NCI-H510A treated with DMSO at 0.1 percent for 48 hours (cell line): ENCODE data around the gene UBC.
"Not testable (repeated sequence)": the region's sequence is repeated elsewhere in the genome, so short reads cannot be mapped to it uniquely, and the experiment has no call there.

Experiments used
- DNase-seq: peaks from one replicate; lab custom pipeline; 2025; lab: John Stamatoyannopoulos, UW

Gene UBC

GRCh38 chr12:124914392-124915238, at the start of gene UBC:
Gene UBC, minus strand, starts transcription at chr12:124914650. Its CDS starts 879 bp downstream, at chr12:124913771.
- DNase-seq = no peak

- DNase-seq = no peak
Measured at GRCh38 chr12:124963211-124963610, 48.8 kb upstream of the UBC start.

GRCh38 chr12:124961055-124961454, 46.6 kb upstream of the UBC start:
- DNase-seq = no peak

DNA sequence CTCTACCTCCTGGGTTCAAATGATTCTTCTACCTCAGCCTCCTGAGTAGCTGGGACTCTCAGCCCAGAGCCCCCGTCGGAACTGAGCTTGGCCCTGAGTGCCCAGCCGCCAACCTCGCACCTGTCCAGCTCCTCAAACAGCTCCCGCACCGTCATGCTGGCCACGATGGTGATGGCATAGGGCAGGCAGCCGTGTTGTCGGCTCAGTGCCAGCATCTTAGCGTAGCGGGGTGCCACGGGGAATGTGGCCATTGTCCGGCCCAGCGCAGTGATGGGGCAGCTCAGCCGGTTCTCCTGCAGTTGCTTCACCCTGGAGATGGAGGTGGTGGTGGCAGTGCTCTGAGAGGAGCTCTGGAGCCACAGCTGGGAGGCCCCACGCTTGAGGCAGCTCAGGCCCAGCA, 42.1 kb upstream of the UBC start:
- no peak for DNase-seq

- DNase-seq = no peak
Measured at GRCh38 chr12:124954771-124955170, 40.3 kb upstream of the UBC start.

GRCh38 chr12:124953689-124954405, 39.4 kb upstream of the UBC start:
- no peak for DNase-seq

GRCh38 chr12:124952801-124953200, 38.4 kb upstream of the UBC start:
- DNase-seq = no peak

DNA sequence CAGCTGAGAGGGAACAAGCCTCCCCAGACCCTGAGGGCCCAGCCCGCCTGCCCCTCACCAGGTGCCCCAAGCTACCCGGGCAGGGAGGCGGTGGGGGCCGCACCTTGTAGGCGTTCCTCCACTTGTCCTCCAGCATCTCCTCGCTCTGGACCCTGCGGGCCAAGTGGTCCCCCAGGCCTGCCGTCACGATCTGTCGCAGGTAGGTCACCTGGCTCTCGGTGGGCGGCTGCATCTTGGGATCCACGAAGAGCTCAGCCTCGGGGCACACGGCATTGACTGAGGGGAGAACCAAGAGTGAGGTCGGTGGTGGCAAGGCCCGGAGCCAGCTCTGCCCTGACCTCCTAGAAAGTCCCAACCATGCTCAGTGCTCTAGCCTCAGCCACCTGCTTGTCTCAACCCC, 37.8 kb upstream of the UBC start:
- no peak for DNase-seq

DNA sequence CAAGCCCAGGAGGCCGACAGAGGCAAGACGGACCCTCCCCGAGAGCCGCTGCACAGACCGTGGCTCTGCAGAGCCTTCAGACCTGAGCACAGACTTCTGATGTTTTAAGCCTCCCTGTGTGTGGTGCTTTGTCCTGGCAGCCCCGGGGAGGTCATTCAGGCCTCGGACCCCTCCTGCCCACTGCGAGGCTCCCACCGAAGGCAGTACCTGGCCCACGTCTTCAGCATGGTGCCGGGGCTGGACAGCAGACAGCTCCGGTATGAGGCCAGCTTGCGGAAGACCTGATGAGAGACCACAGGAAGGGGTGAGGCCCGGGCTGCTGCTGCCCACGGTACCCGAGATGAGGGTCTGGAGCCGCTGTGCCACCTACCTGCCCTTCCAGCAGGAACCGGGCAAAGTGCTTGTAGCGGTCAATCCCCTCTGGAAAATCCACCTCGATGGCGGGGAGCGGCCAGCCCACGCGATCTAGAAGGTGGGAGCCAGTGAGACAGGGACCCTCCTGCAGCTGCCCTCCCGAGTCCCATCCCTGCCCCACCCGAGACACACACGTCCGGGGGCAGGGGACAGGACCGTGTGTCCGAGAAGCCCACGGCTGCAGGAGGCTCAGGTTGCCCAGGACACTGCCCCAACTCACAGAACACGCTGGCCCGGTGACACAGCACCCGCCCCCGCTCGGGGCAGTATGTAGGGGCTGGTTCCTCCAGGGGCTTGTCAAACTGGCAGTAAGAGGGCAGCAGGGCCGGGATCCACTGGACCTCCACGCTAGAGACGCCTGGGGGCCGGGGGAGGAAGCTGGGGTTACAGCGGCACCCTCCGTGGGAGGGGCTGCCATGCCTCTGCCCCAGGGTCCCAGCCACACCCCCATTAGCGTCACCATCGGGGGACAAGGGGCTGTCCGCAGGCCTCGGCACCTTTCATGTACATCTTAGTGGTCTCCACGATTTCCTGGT, 35.6 kb upstream of the UBC start:
- no peak for DNase-seq

DNA sequence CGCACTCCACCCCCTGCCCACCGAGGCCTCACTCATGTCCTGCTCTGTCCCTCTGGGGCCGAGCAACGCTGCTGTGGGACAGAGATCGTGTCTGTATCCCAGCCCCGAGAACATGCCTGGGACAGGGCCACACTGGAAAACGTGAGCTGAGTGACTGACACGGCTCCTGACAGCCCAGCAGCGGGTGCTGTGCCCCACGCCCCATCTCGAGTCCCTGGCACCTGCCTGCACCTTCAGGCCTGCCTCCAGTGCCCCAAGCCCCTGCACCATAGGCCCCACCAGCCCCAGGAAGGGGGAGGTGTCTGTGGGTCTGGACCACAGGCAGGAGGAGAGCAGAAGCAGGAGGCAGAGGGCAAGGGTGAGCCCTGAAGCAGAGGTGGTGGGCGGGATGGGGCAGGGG, 34.6 kb upstream of the UBC start:
- DNase-seq = no peak

GRCh38 chr12:124947561-124948398, 33.3 kb upstream of the UBC start:
- DNase-seq = no peak

DNA sequence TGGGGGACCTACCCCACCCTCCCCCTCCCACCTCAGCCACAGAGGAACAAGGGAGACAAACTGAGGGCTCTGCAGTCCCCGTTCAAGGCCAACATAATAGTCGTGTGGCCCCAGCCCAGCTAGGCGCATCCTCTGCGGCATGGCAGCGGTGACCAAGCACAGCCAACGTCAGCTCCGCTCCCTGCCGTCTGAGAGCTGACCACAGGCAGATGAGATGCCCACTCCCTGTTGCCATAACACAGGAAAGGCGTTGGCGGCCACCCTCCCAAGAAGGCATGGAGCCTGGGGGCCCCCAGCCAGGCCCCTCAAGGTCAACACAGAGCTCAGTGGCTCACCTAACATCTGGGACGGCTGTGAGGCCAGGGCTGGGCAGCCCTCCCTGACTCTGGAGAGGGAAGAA, 32.6 kb upstream of the UBC start:
- DNase-seq = no peak

- DNase-seq = no peak
Measured at GRCh38 chr12:124946447-124946793, 32.0 kb upstream of the UBC start.

DNA sequence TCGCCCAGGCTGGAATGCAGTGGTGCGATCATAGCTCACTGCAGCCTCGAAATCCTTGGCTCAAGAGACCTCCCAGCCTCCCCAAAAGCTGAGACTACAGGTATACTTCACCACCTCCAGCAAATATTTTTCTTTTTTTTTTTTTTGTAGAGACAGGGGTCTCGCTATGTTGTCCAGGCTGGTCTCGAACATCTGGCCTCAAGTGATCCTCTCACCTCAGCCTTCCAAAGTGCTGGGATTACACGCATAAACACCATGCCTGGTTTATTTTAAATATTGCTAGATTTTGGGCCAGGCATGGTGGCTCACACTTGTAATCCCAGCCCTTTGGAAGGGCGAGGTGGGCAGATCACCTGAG, 26.7 kb upstream of the UBC start:
- DNase-seq = no peak

DNA sequence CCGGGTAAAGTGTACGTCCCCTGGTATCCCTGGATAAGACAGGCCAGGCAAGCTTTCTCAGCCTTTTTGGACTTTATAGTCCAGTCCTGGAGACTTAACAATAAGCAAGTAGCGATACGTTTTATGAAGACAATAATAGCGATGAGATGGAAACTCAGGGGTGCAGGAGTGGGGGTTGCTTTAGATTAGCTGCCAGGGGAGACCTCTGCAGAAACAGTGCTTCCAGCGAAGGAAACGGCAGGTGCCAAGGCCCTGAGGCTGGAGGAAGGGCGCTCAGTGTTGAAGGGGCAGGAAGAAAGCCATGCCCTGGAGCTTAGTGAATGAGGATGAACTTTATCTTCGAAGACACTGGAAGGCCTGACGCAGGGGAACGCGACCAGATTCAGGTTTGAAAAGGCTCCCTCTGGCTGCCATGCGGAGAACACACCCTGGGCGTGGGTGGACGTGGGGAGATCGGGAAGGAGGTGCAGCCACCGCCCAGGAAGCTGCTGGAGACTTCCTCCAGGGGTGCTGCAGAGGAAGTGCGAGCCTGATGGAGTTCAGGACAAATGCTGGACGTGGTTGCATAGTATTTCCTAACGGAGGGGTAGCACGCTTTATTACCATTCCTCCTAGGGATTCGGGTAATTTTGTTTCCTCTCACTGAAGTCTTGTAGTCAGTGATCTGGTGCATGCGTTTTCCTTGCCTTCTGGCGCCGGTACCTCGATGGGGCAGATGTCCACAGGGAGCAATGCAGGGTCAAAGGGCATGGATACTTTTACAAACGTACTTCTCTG, 26.1 kb upstream of the UBC start:
- no peak for DNase-seq

GRCh38 chr12:124940143-124940392, 25.6 kb upstream of the UBC start:
- no peak for DNase-seq

GRCh38 chr12:124939421-124940142, 25.1 kb upstream of the UBC start:
- DNase-seq = no peak

DNA sequence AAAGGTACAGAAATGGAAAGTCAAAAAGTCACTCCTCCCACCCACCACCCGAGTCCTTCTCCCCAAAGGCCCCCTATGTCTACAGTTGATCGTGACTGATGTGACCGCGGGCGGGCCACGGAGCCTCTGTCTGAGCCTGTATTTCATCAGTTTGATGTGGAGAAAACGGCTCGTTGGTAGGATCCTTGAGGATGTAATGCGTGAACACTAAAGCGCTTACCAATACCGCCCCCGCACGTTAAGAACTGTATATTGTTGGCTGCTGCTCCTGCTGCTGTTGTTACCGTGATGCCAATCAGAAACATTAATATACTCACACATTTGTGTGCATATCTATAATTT, 24.6 kb upstream of the UBC start:
- no peak for DNase-seq

GRCh38 chr12:124938587-124938986, 24.1 kb upstream of the UBC start:
- DNase-seq = no peak

DNA sequence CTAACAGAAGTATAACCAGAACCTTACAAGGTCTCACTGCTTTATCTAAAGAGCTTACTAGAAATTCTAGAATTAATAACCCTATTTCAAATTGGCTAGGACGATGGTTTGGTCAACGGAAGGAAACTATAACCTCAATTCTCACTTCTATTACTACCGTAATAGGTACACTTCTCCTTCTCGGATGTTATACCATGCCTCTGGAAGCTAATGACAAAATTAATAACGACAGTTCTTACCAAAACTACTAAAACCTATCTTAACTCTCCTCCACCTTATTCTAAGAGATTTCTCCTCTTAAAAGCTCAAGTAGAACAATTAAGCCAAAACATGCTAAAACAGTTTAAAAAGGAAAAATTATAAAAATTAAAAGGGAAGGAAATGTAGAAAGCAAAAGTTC, 23.7 kb upstream of the UBC start:
- DNase-seq = no peak

- DNase-seq = not testable (repeated sequence)
Measured at GRCh38 chr12:124931528-124931927, 17.1 kb upstream of the UBC start.
